Lung (tissue), 12 donors: Measurements from ENCODE around the gene CCDC15. TPM values are rescaled to one million over a fixed set of nuclear protein-coding genes. Genes with fewer than 3 reads are reported as not detected.

Source experiments
- ATAC-seq: fragments of 200-7000 bp; cut with Tn5 transposase; one replicate; pipeline ENCODE4 v1.9.1; 2020; ENCODE audit warnings: moderate number of reproducible peaks; ENCODE audit not compliant: insufficient read depth, low FRiP score
- DNase-seq, 3 donors: peaks; one replicate each; pipeline ENCODE4 v3.0.0-alpha.2; 2013 to 2017
- H3K27ac ChIP-seq, 2 donors: one replicate each; pipeline ENCODE4 v1.5.1; 2013; ENCODE audit warnings: mild to moderate bottlenecking in 2 of 2, moderate library complexity in 2 of 2, control low read depth in 1 of 2, inconsistent platforms in 1 of 2, low read depth in 1 of 2, low read length in 1 of 2
- H3K27me3 ChIP-seq, 3 donors: one replicate each; pipeline ENCODE4 v1.5.1; 2013; ENCODE audit warnings: low read length in 2 of 3; ENCODE audit not compliant: control insufficient read depth in 3 of 3, insufficient read depth in 3 of 3
- H3K36me3 ChIP-seq, 4 donors: one replicate each; pipeline ENCODE4 v1.5.1; 2013; ENCODE audit warnings: low read length in 4 of 4, mild to moderate bottlenecking in 1 of 4, moderate library complexity in 1 of 4; ENCODE audit not compliant: control insufficient read depth in 4 of 4, insufficient read depth in 4 of 4
- H3K4me1 ChIP-seq, 5 donors: one replicate each; pipeline ENCODE4 v1.5.1; 2013; ENCODE audit warnings: low read length in 5 of 5, mild to moderate bottlenecking in 2 of 5, moderate library complexity in 1 of 5; ENCODE audit not compliant: control insufficient read depth in 5 of 5, insufficient read depth in 5 of 5
- H3K4me3 ChIP-seq: one replicate; pipeline ENCODE4 v1.5.1; 2013; ENCODE audit warnings: mild to moderate bottlenecking, control low read depth, moderate library complexity
- H3K9ac ChIP-seq, 2 donors: one replicate each; pipeline ENCODE4 v1.5.1; 2013; ENCODE audit warnings: low read length in 2 of 2, control low read depth in 1 of 2; ENCODE audit not compliant: insufficient read depth in 1 of 2
- H3K9me3 ChIP-seq, 4 donors: one replicate each; pipeline ENCODE4 v1.5.1; 2013; ENCODE audit warnings: low read length in 3 of 4, mild to moderate bottlenecking in 1 of 4, moderate library complexity in 1 of 4; ENCODE audit not compliant: control insufficient read depth in 4 of 4, insufficient read depth in 3 of 4
- WGBS, 2 donors: extraction: QIAGEN DNeasy Blood & Tissue Kit; methylation state at CpG; one replicate each; pipeline ENCODE4 v1.1.7; 2013; 5-methylcytosine and 5-hydroxymethylcytosine counted together
- polyA plus RNA-seq, 2 donors: library from polyadenylated mRNA; stranded (reverse); fragments of 200-250 nt; gene quantifications; one replicate each; pipeline ENCODE4 v1.2.1, GENCODE V29; 2013
- total RNA-seq, 2 donors: library from RNA; depleted of rRNA in 1 of 2; stranded (reverse); fragments of >200 nt in 1 of 2; gene quantifications; one replicate each; pipeline ENCODE4 v1.2.1, GENCODE V29; 2014 to 2021
- TF ChIP-seq, protein P1 (sequence below): IDR thresholded peaks from 2 replicates; pipeline ENCODE4 v1.5.1; 2012; ENCODE audit warnings: mild to moderate bottlenecking; ENCODE audit errors: control extremely low read depth, extremely low read depth
- donor health status: control.
- donor health status: control.
- donor health status: Bipolar disorder and iron deficiency.
- donor health status: healthy.
- donor health status: DM: yes; HTN: yes; CAD: no.

CCDC15 gene
- total and polyA plus RNA-seq, 4 donors = 0.65 to 5.1 (median 1.1) TPM

DNA sequence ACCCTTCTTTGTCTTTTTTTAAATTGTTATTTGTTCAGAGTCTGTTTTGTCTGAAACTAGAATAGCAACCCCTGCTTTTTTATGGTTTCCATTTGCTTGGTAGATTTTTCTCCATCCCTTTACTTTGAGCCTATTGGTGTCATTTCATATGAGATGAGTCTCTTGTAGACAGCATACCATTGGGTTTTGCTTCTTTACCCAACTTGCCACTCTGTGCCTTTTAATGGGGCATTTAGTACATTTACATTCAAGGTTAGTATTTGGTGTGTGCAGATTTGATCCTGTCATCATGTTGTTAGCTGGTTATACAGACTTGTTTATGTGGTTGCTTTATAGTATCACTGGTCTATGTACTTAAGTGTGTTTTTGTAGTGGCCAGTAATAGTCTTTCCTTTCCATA lies 28.0 kb downstream of the CCDC15 start:
- ATAC-seq (no peak), DNase-seq (no peak)
- TF ChIP-seq, protein P1, sequence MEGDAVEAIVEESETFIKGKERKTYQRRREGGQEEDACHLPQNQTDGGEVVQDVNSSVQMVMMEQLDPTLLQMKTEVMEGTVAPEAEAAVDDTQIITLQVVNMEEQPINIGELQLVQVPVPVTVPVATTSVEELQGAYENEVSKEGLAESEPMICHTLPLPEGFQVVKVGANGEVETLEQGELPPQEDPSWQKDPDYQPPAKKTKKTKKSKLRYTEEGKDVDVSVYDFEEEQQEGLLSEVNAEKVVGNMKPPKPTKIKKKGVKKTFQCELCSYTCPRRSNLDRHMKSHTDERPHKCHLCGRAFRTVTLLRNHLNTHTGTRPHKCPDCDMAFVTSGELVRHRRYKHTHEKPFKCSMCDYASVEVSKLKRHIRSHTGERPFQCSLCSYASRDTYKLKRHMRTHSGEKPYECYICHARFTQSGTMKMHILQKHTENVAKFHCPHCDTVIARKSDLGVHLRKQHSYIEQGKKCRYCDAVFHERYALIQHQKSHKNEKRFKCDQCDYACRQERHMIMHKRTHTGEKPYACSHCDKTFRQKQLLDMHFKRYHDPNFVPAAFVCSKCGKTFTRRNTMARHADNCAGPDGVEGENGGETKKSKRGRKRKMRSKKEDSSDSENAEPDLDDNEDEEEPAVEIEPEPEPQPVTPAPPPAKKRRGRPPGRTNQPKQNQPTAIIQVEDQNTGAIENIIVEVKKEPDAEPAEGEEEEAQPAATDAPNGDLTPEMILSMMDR = no peak
- peaks cover 0 to 2% (median 0%) of the 10 kb centered on the region in 5 donors for H3K4me1 ChIP-seq
- H3K9me3 ChIP-seq = peaks cover 0 to 9% (median 6%) of the 10 kb centered on the region in 4 donors
- peaks cover 0 to 5% (median 0%) of the 10 kb centered on the region in 4 donors for H3K36me3 ChIP-seq
- H3K9ac ChIP-seq = no peak overlapping the region
- H3K4me3 ChIP-seq = no peak overlapping the region
- no peak overlapping the region for H3K27ac ChIP-seq
- H3K27me3 ChIP-seq = no peaks in the 10 kb centered on the region

DNA sequence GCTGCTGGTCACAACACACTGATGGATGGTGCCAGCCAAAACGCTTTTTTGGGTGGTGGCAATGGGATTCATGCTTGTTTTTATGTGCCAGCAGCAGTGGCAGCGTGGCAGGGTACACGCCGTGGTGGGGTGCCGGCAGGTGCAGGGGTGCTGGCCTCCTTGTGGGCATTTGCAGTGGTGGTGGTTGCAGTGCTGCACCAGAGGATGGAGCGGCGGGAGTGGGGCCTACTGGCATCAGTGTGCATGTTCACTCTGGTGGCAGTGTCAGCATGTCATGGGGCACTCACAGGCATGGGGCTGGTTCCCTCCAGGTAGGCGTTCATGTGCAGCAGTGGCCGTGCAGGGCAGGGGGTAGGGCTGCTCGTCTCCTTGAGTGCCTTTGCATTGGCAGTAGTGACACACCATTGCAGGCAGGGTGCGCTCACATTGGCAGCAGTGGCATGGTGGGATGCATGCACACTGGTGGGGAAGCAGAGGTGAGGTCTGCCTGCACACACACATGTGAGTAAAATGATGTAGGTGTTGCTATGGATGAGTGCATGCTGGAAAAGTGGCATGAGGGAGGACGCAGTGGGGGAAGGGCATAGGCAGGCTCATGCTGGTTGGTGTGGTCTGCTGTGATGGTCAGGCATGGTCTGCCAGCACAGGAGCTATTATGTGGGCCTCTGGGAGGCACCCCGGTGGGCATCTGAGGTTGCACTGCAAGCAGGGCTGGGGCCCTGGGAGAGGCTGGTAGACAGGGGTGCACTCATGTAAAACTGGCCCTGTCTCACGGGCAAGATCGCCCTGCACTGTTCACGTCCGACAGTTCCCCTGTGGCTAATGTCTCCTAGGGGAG lies 29.9 kb downstream of the CCDC15 start:
- DNase-seq = no peak
- H3K4me3 ChIP-seq = no peak overlapping the region
- no peak for ATAC-seq
- H3K36me3 ChIP-seq = peaks cover 0 to 3% (median 0%) of the 10 kb centered on the region in 4 donors
- H3K27me3 ChIP-seq = no peaks in the 10 kb centered on the region
- H3K27ac ChIP-seq = no peak overlapping the region
- peaks cover 0 to 2% (median 0%) of the 10 kb centered on the region in 5 donors for H3K4me1 ChIP-seq
- WGBS, 2 donors = 95 to 97% methylated on average over 17 of the region's 17 CpGs
- peaks cover 0 to 9% (median 6%) of the 10 kb centered on the region in 4 donors for H3K9me3 ChIP-seq
- TF ChIP-seq, protein P1 = no peak
- H3K9ac ChIP-seq = no peak overlapping the region

DNA sequence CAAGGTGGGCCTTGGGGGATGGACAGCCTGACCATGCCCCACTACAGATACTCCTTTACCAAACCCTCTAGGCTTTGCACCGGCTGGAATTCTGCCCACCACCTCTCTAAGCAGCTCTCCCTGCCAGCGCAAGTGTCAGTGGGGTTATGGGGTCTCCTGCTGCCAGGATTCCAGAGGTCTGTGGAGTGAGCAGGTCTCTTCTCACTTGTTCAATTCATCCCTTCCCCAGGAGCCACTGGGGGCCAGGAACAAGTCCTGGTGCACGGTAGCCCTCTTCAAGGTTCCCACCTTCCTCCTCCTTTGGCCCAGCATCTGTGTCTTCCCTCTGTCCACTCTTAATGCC lies 30.5 kb downstream of the CCDC15 start:
- no peak overlapping the region for H3K9ac ChIP-seq

More for the DNA sequence above, 30.5 kb downstream of the CCDC15 start:
- Histone ChIP-seq H3K27me3 (no peaks in the 10 kb centered on the region), H3K36me3 (peaks cover 0 to 2% (median 0%) of the 10 kb centered on the region in 4 donors), H3K9me3 (peaks cover 0 to 9% (median 6%) of the 10 kb centered on the region in 4 donors), H3K4me3 (no peak overlapping the region), H3K4me1 (peaks cover 0 to 2% (median 0%) of the 10 kb centered on the region in 5 donors), H3K27ac (no peak overlapping the region)
- ATAC-seq (no peak), DNase-seq (no peak)
- TF ChIP-seq, protein P1 = no peak
- WGBS, 2 donors = 91 to 92% methylated on average over 3 of the region's 3 CpGs
